Upper lobe of left lung (tissue), 4 donors: ENCODE data around the gene HIF3A.

Experiments used
- CTCF ChIP-seq, 6 experiments: fragments of 450-650 bp in 4 of 6; fragments of 200-600 bp in 2 of 6; sonication (generic) in 2 of 6; IDR thresholded peaks; one replicate each; pipeline ENCODE4 v1.5.1; 2016 to 2019; ENCODE audit warnings: antibody characterized with exemption in 6 of 6
- EP300 ChIP-seq, 4 donors: sonication (generic); formaldehyde crosslinking; IDR thresholded peaks; one replicate each; pipeline ENCODE4 v1.5.1; 2017; ENCODE audit warnings: antibody characterized with exemption in 4 of 4, control low read depth in 2 of 4
- POLR2A ChIP-seq, 4 donors: fragments of 450-650 bp; IDR thresholded peaks; one replicate each; pipeline ENCODE4 v1.5.1; 2016 to 2017; ENCODE audit warnings: antibody characterized with exemption in 4 of 4, mild to moderate bottlenecking in 2 of 4
- POLR2AphosphoS5 ChIP-seq, 2 donors: sonication (generic); formaldehyde crosslinking; IDR thresholded peaks; one replicate each; pipeline ENCODE4 v1.5.1; 2017; ENCODE audit warnings: antibody characterized with exemption in 2 of 2

- no peak for TF ChIP-seq POLR2A (IDR thresholded peaks at IDR 0.05)
- TF ChIP-seq CTCF (IDR thresholded peaks at IDR 0.05): no peak
- TF ChIP-seq POLR2AphosphoS5 (IDR thresholded peaks at IDR 0.05): no peak
- TF ChIP-seq EP300 (IDR thresholded peaks at IDR 0.05): no peak
Measured at GRCh38 chr19:46392837-46393236, 96.0 kb downstream of the HIF3A start.
